Measurements from ENCODE around the gene LRATD1. TPM values are rescaled to one million over a fixed set of nuclear protein-coding genes. Genes with fewer than 3 reads are reported as not detected.

The LRATD1 gene
- total RNA-seq, 1 experiment from 2014 or later, result 0.27 TPM

DNA sequence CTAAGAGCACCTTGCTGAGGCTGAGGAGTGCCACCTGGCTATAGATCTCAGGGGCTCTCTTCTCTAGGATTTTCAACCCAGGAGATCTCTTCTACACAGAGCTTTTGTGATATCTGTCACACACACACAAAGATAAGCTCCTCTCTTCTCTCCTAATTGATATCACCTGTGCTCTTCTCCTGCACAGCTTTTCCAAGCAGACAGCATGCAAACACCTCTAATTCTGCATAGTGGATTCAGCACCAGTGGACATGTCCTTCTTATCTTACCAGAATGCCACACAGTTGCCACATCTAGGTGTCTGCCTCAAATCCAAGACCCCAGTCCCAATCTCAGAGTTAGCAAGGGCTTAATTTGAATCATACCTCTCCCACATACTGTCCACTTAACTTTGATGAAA lies 43.9 kb downstream of the LRATD1 start:
- Mint-ChIP-seq H3K9me3 (ENCODE audit: unreplicated experiment) (no peaks in the 10 kb centered on the region), H3K4me1 (ENCODE audit: low read depth, unreplicated experiment) (no peaks in the 10 kb centered on the region), H3K36me3 (ENCODE audit: insufficient read depth, unreplicated experiment) (no peaks in the 10 kb centered on the region), H3K27me3 (ENCODE audit: insufficient read depth, unreplicated experiment) (no peaks in the 10 kb centered on the region), H3K4me3 (ENCODE audit: unreplicated experiment) (no peak overlapping the region), H3K27ac (ENCODE audit: unreplicated experiment) (no peak overlapping the region)
- POLR2A ChIA-PET, result no interaction called here
- Histone ChIP-seq H3K36me3 (ENCODE audit: control insufficient read depth, insufficient read depth, low read length) (no peaks in the 10 kb centered on the region), H3K4me1 (no peaks in the 10 kb centered on the region), H3K4me3 (ENCODE audit: low read depth, low read length) (no peak overlapping the region), H3K9me3 (no peaks in the 10 kb centered on the region), H3K27me3 (replicated peaks; ENCODE audit: control insufficient read depth, insufficient read depth, low read length) (no peaks in the 10 kb centered on the region)
- DNase-seq, result no peak
- intact Hi-C loops (cut with micrococcal nuclease; ENCODE audit: unreplicated experiment), result no loop called here
- no TSS peak for BruUV-seq (replicated peaks)
- TF ChIP-seq, protein P1, sequence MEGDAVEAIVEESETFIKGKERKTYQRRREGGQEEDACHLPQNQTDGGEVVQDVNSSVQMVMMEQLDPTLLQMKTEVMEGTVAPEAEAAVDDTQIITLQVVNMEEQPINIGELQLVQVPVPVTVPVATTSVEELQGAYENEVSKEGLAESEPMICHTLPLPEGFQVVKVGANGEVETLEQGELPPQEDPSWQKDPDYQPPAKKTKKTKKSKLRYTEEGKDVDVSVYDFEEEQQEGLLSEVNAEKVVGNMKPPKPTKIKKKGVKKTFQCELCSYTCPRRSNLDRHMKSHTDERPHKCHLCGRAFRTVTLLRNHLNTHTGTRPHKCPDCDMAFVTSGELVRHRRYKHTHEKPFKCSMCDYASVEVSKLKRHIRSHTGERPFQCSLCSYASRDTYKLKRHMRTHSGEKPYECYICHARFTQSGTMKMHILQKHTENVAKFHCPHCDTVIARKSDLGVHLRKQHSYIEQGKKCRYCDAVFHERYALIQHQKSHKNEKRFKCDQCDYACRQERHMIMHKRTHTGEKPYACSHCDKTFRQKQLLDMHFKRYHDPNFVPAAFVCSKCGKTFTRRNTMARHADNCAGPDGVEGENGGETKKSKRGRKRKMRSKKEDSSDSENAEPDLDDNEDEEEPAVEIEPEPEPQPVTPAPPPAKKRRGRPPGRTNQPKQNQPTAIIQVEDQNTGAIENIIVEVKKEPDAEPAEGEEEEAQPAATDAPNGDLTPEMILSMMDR (IDR thresholded peaks at IDR 0.05; ENCODE audit: insufficient read depth in 1 of 2, low read depth in 1 of 2, low read length in 1 of 2, severe bottlenecking in 1 of 2, unreplicated experiment in 1 of 2), result no peak
- CTCF ChIA-PET, result no interaction called here

DNA sequence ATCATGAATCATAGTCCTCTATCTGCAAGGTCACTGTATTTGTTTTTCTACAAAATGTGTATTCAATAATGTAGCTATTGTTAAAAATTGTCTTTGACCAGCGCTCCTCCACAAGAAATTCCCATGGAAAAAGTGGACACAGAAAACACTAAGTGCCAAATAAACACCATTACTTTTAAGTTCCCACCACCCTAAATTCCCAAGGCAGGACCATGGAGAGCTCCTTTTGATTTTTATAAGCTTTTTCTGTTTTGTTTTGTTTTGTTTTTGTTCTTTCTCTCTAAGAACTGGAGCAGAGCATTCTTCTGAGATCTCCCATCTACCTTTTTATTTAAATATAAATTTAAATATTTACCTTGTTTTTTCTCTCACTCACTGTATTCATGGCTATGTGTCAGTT lies 44.5 kb downstream of the LRATD1 start:
- Mint-ChIP-seq H3K27ac (ENCODE audit: unreplicated experiment) (no peak overlapping the region), H3K4me3 (ENCODE audit: unreplicated experiment) (no peak overlapping the region), H3K27me3 (ENCODE audit: insufficient read depth, unreplicated experiment) (no peaks in the 10 kb centered on the region), H3K9me3 (ENCODE audit: unreplicated experiment) (no peaks in the 10 kb centered on the region), H3K36me3 (ENCODE audit: insufficient read depth, unreplicated experiment) (no peaks in the 10 kb centered on the region), H3K4me1 (ENCODE audit: low read depth, unreplicated experiment) (no peaks in the 10 kb centered on the region)
- BruUV-seq (replicated peaks), result no TSS peak
- ChIA-PET CTCF (no interaction called here), POLR2A (no interaction called here)
- H3K9me3 ChIP-seq, result no peaks in the 10 kb centered on the region
- intact Hi-C loops (cut with micrococcal nuclease; ENCODE audit: unreplicated experiment), result no loop called here
- H3K27me3 ChIP-seq (replicated peaks; ENCODE audit: control insufficient read depth, insufficient read depth, low read length), result no peaks in the 10 kb centered on the region
- no peak overlapping the region for H3K4me3 ChIP-seq (ENCODE audit: low read depth, low read length)
- H3K4me1 ChIP-seq, result no peaks in the 10 kb centered on the region
- no peaks in the 10 kb centered on the region for H3K36me3 ChIP-seq (ENCODE audit: control insufficient read depth, insufficient read depth, low read length)
- no peak for DNase-seq
- TF ChIP-seq, protein P1 (IDR thresholded peaks at IDR 0.05; ENCODE audit: insufficient read depth in 1 of 2, low read depth in 1 of 2, low read length in 1 of 2, severe bottlenecking in 1 of 2, unreplicated experiment in 1 of 2), result no peak

DNA sequence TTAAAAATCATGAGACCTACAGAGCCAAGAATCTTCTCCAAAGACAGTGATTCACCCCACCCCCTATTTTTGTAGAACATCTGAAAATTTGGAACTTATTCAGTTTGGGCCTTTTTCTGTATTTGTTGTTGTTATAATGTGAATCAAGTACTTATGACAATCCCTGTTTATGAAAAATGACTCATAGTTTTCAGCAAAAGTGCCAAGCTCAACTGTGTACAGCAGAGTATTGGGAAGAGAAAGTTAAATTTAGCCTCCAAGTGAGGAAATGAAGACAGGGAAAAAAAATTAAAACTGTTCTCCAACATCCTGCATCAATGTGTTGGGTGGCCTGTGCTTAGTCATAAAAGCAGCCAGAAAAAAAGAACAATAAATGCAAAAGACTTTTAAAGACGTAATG lies 46.2 kb downstream of the LRATD1 start:
- Mint-ChIP-seq H3K4me3 (ENCODE audit: unreplicated experiment) (no peak overlapping the region), H3K4me1 (ENCODE audit: low read depth, unreplicated experiment) (no peaks in the 10 kb centered on the region), H3K36me3 (ENCODE audit: insufficient read depth, unreplicated experiment) (no peaks in the 10 kb centered on the region), H3K27ac (ENCODE audit: unreplicated experiment) (no peak overlapping the region), H3K9me3 (ENCODE audit: unreplicated experiment) (no peaks in the 10 kb centered on the region), H3K27me3 (ENCODE audit: insufficient read depth, unreplicated experiment) (no peaks in the 10 kb centered on the region)
- intact Hi-C loops (cut with micrococcal nuclease; ENCODE audit: unreplicated experiment), result no loop called here
- ChIA-PET CTCF (no interaction called here), POLR2A (no interaction called here)
- Histone ChIP-seq H3K27me3 (replicated peaks; ENCODE audit: control insufficient read depth, insufficient read depth, low read length) (no peaks in the 10 kb centered on the region), H3K36me3 (ENCODE audit: control insufficient read depth, insufficient read depth, low read length) (no peaks in the 10 kb centered on the region), H3K4me1 (no peaks in the 10 kb centered on the region), H3K9me3 (no peaks in the 10 kb centered on the region), H3K4me3 (ENCODE audit: low read depth, low read length) (no peak overlapping the region)
- TF ChIP-seq, protein P1 (IDR thresholded peaks at IDR 0.05; ENCODE audit: insufficient read depth in 1 of 2, low read depth in 1 of 2, low read length in 1 of 2, severe bottlenecking in 1 of 2, unreplicated experiment in 1 of 2), result no peak
- BruUV-seq (replicated peaks), result no TSS peak
- no peak for DNase-seq

All from Caco-2 (cell line).